Lung (tissue), 12 donors: ENCODE data around the gene MYH1. TPM values are rescaled to one million over a fixed set of nuclear protein-coding genes. Genes with fewer than 3 reads are reported as not detected.
"Not testable (repeated sequence)": the region's sequence is repeated elsewhere in the genome, so short reads cannot be mapped to it uniquely, and the experiment has no call there.

Source experiments
- ATAC-seq: fragments of 200-7000 bp; cut with Tn5 transposase; one replicate; pipeline ENCODE4 v1.9.1; 2020; ENCODE audit warnings: moderate number of reproducible peaks; ENCODE audit not compliant: insufficient read depth, low FRiP score
- DNase-seq, 3 donors: peaks; one replicate each; pipeline ENCODE4 v3.0.0-alpha.2; 2013 to 2017
- H3K27ac ChIP-seq, 2 donors: one replicate each; pipeline ENCODE4 v1.5.1; 2013; ENCODE audit warnings: mild to moderate bottlenecking in 2 of 2, moderate library complexity in 2 of 2, control low read depth in 1 of 2, inconsistent platforms in 1 of 2, low read depth in 1 of 2, low read length in 1 of 2
- H3K27me3 ChIP-seq, 3 donors: one replicate each; pipeline ENCODE4 v1.5.1; 2013; ENCODE audit warnings: low read length in 2 of 3; ENCODE audit not compliant: control insufficient read depth in 3 of 3, insufficient read depth in 3 of 3
- H3K36me3 ChIP-seq, 4 donors: one replicate each; pipeline ENCODE4 v1.5.1; 2013; ENCODE audit warnings: low read length in 4 of 4, mild to moderate bottlenecking in 1 of 4, moderate library complexity in 1 of 4; ENCODE audit not compliant: control insufficient read depth in 4 of 4, insufficient read depth in 4 of 4
- H3K4me1 ChIP-seq, 5 donors: one replicate each; pipeline ENCODE4 v1.5.1; 2013; ENCODE audit warnings: low read length in 5 of 5, mild to moderate bottlenecking in 2 of 5, moderate library complexity in 1 of 5; ENCODE audit not compliant: control insufficient read depth in 5 of 5, insufficient read depth in 5 of 5
- H3K4me3 ChIP-seq: one replicate; pipeline ENCODE4 v1.5.1; 2013; ENCODE audit warnings: mild to moderate bottlenecking, control low read depth, moderate library complexity
- H3K9ac ChIP-seq, 2 donors: one replicate each; pipeline ENCODE4 v1.5.1; 2013; ENCODE audit warnings: low read length in 2 of 2, control low read depth in 1 of 2; ENCODE audit not compliant: insufficient read depth in 1 of 2
- H3K9me3 ChIP-seq, 4 donors: one replicate each; pipeline ENCODE4 v1.5.1; 2013; ENCODE audit warnings: low read length in 3 of 4, mild to moderate bottlenecking in 1 of 4, moderate library complexity in 1 of 4; ENCODE audit not compliant: control insufficient read depth in 4 of 4, insufficient read depth in 3 of 4
- CTCF ChIP-seq: IDR thresholded peaks from 2 replicates; pipeline ENCODE4 v1.5.1; 2012; ENCODE audit warnings: mild to moderate bottlenecking; ENCODE audit errors: control extremely low read depth, extremely low read depth
- WGBS, 2 donors: extraction: QIAGEN DNeasy Blood & Tissue Kit; methylation state at CpG; one replicate each; pipeline ENCODE4 v1.1.7; 2013; 5-methylcytosine and 5-hydroxymethylcytosine counted together
- polyA plus RNA-seq, 2 donors: library from polyadenylated mRNA; stranded (reverse); fragments of 200-250 nt; gene quantifications; one replicate each; pipeline ENCODE4 v1.2.1, GENCODE V29; 2013
- total RNA-seq, 2 donors: library from RNA; depleted of rRNA in 1 of 2; stranded (reverse); fragments of >200 nt in 1 of 2; gene quantifications; one replicate each; pipeline ENCODE4 v1.2.1, GENCODE V29; 2014 to 2021
- donor health status: control.
- donor health status: control.
- donor health status: Bipolar disorder and iron deficiency.
- donor health status: healthy.
- donor health status: DM: yes; HTN: yes; CAD: no.

The MYH1 gene
- total and polyA plus RNA-seq, 4 donors: 0.02 TPM; not detected in 2

GRCh38 chr17:10549096-10549842 lies 30.9 kb upstream of the MYH1 start, which contains the start of gene MYH2:
Gene MYH2, minus strand, starts transcription at chr17:10549658. Its CDS starts 1,738 bp downstream, at chr17:10547920.
- Histone ChIP-seq H3K4me1 (no peaks in the 10 kb centered on the region), H3K9me3 (peaks cover 0 to 3% (median 0%) of the 10 kb centered on the region in 4 donors), H3K27ac (no peak within 1 kb of the TSS), H3K27me3 (peaks cover 0 to 3% (median 2%) of the 10 kb centered on the region in 3 donors), H3K36me3 (no peaks in the 10 kb centered on the region), H3K4me3 (no peak within 1 kb of the TSS), H3K9ac (no peak within 1 kb of the TSS)
- ATAC-seq (no peak), DNase-seq (no peak)
- WGBS, 2 donors: 46 to 48% methylated on average over 9 of the region's 9 CpGs
- TF ChIP-seq CTCF: no peak

GRCh38 chr17:10547351-10547750 lies 29.0 kb upstream of the MYH1 start:
- no peak overlapping the region for H3K4me3 ChIP-seq
- no peak overlapping the region for H3K27ac ChIP-seq
- 76 to 85% methylated on average over 6 of the region's 6 CpGs for WGBS, 2 donors
- H3K9ac ChIP-seq: no peak overlapping the region
- peaks cover 0 to 3% (median 2%) of the 10 kb centered on the region in 3 donors for H3K27me3 ChIP-seq
- H3K36me3 ChIP-seq: no peaks in the 10 kb centered on the region
- no peak for ATAC-seq
- DNase-seq: no peak
- H3K4me1 ChIP-seq: no peaks in the 10 kb centered on the region
- H3K9me3 ChIP-seq: peaks cover 0 to 3% (median 0%) of the 10 kb centered on the region in 4 donors
- no peak for TF ChIP-seq CTCF

GRCh38 chr17:10543486-10543885 lies 25.1 kb upstream of the MYH1 start:
- H3K36me3 ChIP-seq, H3K4me1 ChIP-seq, H3K4me3 ChIP-seq, H3K27ac ChIP-seq, DNase-seq, H3K27me3 ChIP-seq, ATAC-seq, H3K9ac ChIP-seq, H3K9me3 ChIP-seq: not testable (repeated sequence)
- 39 to 65% methylated on average over 5 of the region's 5 CpGs for WGBS, 2 donors

GRCh38 chr17:10541179-10541578 lies 22.8 kb upstream of the MYH1 start:
- 88 to 98% methylated on average over 6 of the region's 6 CpGs for WGBS, 2 donors
- not testable (repeated sequence) for H3K4me1 ChIP-seq, H3K9me3 ChIP-seq, H3K9ac ChIP-seq, H3K27ac ChIP-seq, H3K27me3 ChIP-seq, H3K36me3 ChIP-seq, DNase-seq, ATAC-seq, H3K4me3 ChIP-seq
